GM19463 (cell line): Measurements from ENCODE around the gene MRPL24.

ENCODE experiments used
- ATAC-seq: cut with Tn5 transposase; IDR thresholded peaks from one replicate; pipeline ENCODE4 v1.9.1; 2021; ENCODE audit warnings: mild to moderate bottlenecking, moderate library complexity; ENCODE audit not compliant: unreplicated experiment

MRPL24 gene

GRCh38 chr1:156744786-156745419, 4.0 kb upstream of the MRPL24 start:
- no peak for ATAC-seq

DNA sequence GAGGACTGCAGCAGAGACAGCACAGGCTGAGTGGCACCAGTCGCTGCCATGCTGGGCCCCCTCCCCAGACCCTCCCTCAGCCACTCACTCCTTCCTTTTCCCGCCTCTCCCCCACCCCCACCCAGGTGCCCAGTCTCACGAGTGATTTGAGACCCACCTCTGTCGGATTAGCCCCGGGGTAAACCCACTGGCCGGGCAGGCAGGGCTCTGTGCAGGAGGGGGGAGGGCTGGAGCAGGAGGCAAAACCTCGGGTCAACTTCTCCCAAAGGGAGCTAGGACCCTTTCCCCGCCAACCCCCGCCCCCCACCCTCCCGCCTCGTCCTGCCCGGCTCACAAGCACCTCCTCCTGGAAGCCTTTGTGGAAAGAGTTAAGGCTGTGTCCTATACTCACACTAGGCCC, 3.5 kb upstream of the MRPL24 start:
- no peak for ATAC-seq

- ATAC-seq, result no peak
These were observed 2.7 kb upstream of the MRPL24 start for GRCh38 chr1:156743367-156744302.

- no peak for ATAC-seq
These were observed 1.9 kb upstream of the MRPL24 start for GRCh38 chr1:156742801-156743200.

DNA sequence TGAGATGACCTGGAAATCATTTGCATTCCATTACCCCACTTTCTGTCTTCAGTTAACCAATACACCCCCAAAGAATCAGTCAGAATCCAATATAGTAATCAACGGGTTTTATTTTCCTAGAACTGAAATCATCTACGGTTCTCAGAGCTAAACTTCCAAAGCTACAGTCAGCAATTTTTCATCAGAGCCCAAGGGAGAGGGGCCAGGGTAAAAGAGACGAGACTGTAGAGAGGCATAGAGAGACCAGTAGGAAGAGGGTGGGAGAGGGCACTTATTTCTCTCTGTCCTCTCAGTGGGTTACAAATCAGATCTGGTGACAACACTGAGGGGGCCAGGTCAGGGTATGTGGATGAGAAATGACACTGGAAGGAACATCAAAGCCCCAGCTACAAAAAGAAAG, 1.1 kb upstream of the MRPL24 start:
- no peak for ATAC-seq

DNA sequence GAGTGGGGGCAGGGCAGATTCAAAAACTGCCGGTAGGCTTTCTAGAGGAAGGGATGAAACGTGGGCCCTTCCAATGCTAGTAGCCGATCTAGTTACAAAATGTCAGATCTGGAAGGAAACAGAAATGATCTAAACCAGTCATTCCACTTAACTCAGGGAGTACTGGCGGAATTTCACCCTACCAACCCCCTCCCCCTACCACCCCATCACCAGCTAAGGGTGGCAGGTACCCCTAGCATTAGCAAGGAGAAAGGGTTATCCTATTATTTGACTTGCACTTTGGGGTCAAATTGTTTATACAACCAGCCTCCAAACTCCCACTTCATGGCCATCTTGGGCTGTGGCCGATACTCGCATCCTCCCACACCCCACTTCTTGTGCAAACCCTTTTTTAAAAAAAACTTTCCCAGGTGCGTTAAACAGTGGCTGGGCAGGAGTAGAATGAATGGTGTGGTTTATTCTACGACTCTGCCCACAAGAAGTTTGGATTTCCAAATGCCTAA, 644 bp upstream of the MRPL24 start:
- no peak for ATAC-seq

GRCh38 chr1:156740237-156740740, 599 bp downstream of the MRPL24 start:
- ATAC-seq, result no peak

DNA sequence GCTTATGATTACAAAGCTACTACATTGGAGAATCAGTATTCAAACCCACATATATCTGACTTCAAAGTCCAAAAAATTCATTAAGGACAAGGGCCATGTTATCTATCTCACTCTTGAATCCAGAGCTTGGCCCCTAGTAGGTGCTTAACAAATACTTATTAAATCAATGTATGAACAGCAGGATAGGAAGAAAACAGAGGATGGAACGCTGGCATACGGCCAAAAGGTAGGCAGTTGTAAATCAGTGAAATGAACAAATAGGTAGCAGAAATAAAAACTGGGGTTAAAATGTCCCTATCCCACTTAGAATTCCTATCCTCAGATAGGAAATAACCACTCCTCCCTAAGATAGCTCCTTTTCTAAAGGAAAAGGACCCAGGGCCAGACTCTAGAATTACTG, 2.0 kb downstream of the MRPL24 start:
- no peak for ATAC-seq

DNA sequence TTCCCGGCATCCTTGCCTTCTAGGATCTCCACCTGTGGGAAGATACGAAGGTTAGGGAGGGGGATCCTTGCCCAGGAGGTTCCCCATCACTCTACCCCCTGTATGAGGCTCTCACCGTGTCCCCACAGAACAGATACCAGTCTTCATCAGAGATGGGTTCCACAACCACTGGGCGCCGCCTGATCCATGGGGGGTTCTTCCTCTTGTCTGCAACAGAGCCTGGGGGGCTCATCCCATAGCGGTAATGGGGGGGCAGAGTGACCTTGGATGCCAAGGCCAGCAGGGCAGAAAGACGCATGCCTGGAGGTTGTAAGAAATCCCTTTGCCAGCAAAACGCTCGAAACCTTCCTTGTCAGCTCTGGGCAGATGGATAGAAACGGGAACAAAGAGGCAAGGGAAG, 2.5 kb downstream of the MRPL24 start:
- ATAC-seq, result no peak

DNA sequence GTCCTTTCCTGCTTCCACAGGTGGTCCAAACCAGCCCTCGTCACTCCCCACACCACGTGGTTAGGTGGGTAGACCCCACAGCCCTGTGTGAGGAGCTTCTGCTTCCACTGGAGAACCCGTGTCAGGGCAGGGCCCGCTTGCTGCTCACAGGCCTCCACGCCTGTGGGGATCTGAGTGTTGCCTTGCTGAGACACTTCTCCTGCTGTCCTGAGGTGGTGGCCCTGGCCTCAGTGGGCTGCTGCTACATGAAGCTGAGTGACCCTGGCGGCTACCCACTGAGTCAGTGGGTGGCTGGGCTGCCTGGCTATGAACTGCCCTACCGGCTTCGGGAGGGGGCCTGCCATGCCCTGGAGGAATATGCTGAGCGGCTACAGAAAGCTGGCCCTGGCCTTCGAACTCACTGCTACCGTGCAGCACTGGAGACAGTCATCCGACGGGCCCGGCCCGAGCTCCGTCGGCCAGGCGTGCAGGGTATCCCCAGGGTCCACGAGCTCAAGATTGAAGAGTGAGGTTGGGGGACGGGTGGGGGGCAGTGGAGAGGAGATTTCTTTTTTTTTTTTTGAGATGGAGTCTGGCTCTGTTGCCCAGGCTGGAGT, 6.8 kb downstream of the MRPL24 start:
- ATAC-seq, result no peak

- ATAC-seq, result peak; percentile 90
These were observed 12.1 kb downstream of the MRPL24 start, which contains the start of gene ISG20L2 for GRCh38 chr1:156728599-156729462. TSS of gene ISG20L2 (minus strand) at chr1:156728766. CDS start at chr1:156727652, 1,114 bp downstream.

- peak; percentile 60 for ATAC-seq
These were observed 12.8 kb downstream of the MRPL24 start, which contains the start of gene METTL25B for GRCh38 chr1:156727926-156728598. TSS of gene METTL25B (plus strand) at chr1:156728469. CDS start at chr1:156729105, 636 bp downstream.

DNA sequence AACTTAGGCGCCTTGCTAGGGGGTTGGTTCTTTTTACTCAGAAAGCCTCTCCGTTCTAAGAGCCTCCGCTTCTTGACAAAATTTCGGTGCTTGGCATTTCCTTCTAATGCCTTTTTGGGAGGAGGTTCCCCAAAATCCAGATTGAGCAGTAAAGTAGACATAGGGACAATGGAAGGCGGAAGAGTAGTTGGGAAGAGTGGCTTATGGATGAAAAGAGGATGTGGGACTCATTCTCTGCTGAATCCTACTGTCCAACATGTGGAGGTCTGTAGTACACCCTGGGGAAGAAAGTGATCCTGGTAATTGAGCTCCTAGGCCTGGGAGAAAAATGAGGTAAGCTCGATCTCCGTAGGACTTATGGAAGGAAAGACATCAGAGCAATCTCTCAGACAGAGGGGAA, 13.4 kb downstream of the MRPL24 start:
- no peak for ATAC-seq

DNA sequence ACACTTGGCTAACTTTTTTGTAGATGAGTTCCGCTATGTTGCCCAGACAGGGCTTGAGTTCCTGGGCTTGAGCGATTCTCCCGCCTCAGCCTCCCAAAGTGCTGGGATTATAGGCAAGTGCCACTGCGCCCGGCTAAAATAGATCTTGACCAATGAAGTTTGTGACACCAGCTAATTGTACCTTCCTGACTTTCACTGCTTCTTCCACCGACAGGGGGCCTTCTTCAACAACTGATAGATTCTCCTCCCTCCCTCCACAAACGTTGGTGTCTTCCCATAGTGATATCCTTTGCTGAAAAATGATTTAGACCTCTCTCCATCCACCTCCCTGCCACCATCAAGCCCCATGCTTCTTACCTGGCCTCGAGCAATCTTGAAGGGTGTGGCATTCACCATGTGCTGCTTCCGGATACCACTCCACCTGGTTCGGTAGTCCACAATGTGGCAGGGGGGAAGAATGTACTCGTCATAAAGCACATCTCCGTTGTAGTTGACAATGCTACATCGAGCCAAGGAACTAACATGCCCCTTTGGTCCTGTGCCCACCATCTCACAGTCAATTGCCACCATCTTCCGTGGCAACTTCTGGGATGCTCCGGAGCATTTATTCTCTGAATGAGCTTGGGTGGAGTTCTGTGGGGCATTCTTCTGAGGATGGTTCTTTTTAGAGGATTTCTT, 14.2 kb downstream of the MRPL24 start:
- ATAC-seq, result no peak

DNA sequence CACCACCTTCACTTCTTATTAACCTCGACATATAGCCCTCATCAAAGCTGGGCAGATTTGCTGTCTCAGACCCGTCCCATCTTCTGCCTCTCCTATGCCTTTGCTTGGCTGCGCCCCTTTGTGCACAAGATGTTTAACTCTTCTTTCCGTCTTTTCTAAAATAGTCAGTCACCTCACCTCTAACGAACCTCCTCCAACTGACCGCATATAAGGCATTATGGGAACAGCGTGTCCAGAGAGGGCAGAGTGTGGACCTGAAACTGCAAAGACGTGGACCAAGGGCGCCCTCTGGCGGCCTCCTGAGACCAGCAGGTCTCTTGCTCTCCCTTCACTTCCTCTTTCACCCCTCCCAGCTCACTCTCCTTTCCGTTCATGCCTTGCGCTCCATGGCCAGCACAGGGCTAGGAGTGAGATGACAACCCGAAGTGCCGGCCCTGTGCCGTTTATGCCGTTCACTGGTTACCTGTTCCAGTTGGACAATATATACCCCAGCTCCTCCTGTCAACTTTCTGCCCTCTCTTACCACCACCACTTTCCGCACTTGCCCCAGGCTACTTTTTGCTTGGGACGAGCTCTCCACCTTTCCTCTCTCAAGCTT, 15.1 kb downstream of the MRPL24 start:
- no peak for ATAC-seq

DNA sequence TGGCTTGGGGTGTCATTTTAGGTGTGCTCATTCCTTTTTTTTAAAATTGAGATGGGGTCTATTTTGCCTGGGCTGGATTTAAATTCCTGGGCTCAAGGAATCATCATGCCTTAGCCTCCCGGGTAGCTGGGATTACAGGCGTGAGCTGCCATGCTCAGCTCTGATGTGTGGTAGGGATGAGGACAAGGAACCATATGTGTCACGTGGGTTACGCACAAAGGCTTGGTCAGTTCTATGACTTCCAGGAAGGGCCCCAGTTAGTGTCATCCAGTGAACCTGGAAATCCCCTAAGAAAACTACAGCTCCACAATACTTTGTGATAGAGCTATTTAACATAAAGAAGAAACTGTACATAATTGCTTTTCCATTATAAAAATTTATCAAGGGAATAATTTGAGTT, 19.4 kb downstream of the MRPL24 start:
- ATAC-seq, result no peak

DNA sequence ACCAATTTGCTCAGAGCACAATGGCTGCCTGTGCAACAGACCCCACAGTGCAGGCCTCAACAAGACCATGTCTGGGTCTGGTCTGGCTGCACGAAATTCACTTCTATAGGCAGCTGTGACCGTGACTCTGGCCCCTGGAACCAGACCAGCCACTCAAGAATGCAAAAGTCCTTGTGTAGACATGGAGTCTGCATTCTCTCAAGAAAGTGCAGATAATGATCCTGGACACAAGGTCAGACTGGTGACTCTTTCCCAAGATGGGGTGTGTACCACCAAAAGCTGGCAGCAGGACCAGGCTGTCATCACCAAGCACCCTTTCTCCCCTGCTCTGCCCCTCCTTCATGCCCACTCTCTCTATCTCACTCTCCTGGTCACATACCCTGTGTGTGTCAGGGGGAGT, 19.8 kb downstream of the MRPL24 start:
- no peak for ATAC-seq

DNA sequence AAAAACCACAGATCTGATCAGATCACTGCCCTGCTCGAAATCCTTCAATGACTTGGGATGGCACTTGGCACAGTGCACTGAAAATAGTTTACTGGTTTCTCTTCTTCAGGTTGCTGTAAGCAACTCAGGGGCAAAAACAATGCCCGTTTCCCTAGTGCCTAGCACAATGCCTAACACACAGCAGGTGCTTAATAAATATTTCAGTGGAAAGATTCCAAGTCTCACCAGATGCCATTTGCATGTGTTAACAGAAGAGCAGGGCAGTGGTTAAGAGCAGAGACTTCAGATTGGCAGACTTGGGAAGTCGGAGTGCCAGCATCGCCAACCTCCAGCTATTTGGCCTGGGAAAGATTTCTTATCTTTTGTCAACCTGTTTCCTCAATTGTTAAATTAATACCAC, 23.5 kb downstream of the MRPL24 start:
- no peak for ATAC-seq

DNA sequence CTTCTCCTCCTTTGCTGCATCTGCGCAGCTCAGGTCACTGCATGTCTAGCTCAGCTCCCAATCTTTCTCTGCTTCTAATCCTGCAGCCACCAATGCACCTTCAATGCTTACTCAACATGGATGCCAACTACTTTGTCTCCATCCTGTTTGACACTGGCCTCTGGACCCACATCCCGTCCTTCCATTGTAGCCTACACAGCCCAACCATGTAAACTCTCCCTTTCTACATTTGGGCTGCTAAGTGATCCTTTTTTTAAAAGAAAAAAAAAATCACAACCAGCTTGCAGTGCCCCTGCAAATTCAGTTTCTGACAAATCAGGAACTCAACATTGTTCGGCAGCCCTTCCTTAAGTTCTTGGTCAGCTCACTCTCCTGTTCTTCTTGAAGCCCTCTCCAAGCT, 26.1 kb downstream of the MRPL24 start:
- no peak for ATAC-seq
